Activated gamma-delta T cell treated with Interleukin-2 at 50 U/mL for 16 hours (primary cell): Measurements from ENCODE around the gene ECSIT.
A peak's percentile ranks its signal among the peaks of the same experiment; 100 is the strongest.

ENCODE experiments used
- DNase-seq: peaks from one replicate; pipeline ENCODE4 v3.0.0-alpha.2; 2020

The ECSIT gene

DNA sequence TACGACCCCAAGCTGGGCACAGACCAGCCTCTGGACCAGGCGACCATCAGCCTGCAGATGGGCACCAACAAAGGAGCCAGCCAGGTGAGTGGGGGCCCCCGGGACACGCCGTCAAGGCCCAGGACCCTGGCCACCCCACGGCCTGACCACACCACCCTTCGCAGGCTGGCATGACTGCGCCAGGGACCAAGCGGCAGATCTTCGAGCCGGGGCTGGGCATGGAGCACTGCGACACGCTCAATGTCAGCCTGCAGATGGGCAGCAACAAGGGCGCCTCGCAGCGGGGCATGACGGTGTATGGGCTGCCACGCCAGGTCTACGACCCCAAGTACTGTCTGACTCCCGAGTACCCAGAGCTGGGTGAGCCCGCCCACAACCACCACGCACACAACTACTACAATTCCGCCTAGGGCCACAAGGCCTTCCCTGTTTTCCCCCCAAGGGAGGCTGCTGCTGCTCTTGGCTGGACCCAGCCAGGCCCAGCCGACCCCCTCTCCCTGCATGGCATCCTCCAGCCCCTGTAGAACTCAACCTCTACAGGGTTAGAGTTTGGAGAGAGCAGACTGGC, 20.5 kb upstream of the ECSIT start:
- no peak for DNase-seq

- no peak for DNase-seq
These were observed 19.2 kb upstream of the ECSIT start for GRCh38 chr19:11547929-11548700.

GRCh38 chr19:11541238-11541637, 12.3 kb upstream of the ECSIT start:
- DNase-seq: no peak

DNA sequence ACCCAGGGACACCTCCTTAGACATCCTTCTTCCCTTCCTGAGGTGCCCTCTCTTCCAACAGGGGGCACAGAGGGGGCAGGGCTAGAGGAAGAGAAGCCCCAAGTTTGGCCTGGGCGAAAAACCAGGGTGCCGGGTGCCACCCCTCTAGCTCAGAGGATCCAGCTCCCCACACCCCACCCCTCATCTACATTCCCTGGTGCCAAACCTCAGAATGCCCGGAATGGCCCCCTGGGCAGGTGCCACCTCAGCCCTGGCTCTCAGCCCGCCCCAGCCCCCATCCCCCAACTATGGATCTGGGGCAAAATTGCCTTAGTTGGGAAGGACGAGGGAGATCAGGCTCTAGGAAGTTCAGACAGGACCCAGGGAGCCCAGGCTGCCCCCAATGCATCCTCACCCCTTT, 11.7 kb upstream of the ECSIT start:
- DNase-seq: no peak

GRCh38 chr19:11539495-11540365, 10.8 kb upstream of the ECSIT start:
- DNase-seq: no peak

- no peak for DNase-seq
These were observed 9.5 kb upstream of the ECSIT start, which contains the start of gene CNN1 for GRCh38 chr19:11538232-11539036. TSS of gene CNN1 (plus strand) at chr19:11538851. CDS start at chr19:11538928, 77 bp downstream.

DNA sequence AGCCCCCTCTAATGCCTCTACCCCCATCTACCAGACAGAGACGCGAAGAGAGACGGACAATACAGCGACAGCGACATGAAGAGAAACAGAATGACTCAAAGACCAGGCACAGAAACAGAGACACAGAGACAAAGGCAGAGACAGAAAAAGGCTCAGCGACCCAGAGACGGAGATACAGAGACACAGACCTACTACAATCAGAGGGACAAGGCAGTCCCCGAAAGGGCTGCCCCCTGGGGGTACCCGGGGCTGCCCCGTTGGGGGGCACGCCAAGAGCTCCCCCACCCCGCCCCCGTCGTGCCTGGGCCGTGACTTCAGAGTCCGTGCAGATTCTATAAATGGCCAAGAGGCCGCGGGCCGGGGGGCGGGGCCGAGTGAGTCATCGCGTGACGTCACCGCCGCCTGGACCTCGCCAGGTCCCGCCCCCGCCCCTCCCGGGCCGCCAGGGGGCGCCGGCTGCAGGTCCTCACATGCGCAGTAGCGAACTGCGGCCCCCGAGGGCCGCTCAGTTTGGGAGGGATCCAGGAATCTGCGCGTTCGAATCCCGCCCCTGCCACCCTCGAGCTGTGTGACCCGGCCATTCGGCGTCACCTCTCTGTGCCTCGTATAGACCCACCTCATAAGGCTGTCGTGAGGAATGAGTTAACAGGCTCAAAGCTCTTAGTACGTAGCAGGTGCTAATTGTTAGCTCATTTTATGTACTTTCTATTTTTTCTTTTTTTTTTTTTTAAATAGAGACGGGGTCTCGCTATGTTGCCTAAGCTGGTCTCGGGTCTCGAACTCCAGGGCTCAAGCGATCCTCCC, 7.1 kb upstream of the ECSIT start:
- peak; percentile 78 for DNase-seq

DNA sequence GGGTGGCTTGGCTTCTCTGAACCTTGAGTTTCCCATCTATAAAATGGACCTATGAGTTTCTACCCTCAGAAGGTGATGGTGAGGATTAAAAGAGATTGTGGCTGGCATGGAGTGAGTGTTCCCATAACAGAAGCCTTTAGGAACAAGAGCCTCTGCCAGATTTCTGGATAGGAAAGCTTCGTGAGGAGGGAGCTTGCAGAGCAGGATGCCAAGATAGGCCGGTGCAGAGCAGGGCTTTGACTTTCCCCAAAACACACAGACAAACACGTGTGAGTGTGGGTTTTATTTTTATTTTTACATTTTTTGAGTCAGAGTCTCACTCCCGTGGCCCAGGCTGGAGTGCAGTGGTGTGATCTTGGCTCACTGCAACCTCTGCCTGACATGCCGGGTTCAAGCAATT, 6.0 kb upstream of the ECSIT start:
- no peak for DNase-seq

DNA sequence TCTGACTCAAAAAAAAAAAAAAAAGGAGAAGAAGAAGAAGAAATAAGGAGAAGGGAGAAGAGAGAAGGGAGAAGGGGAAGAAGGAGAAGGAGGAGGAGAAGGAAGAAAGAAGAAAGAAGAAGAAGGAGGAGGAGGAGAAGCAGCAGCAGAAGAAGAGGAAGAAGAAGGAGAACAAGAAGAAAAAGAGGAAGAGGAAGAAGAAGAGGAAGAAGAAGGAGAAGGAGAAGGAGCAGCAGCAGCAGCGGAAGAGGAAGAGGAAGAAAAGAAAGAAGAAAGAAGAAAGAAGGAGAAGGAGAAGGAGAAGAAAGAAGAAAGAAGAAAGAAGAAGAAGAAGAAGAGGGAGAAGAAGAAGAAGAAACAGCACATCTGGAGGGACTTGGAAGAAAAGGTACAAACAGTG, 5.6 kb upstream of the ECSIT start:
- DNase-seq: no peak

DNA sequence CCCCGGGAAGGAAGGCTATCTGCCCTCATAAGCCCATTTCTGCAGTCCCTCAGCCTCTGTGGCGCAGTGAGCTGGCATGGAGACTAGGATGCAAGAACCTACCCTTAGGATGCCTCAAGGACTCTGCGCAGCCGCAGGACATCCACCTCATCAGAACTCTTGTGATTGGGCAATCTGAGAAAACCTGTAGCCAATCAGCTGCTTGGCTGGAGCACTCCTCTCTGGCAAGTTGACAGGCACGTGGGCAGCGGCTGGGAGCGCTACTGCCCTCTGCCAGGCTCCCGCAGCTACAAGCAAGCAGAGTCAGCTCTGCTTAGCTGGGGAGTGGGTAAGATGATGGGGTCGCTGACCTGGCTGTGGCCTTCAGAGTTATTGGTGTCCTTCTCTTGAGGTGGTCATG, 1.5 kb upstream of the ECSIT start:
- DNase-seq: no peak

DNA sequence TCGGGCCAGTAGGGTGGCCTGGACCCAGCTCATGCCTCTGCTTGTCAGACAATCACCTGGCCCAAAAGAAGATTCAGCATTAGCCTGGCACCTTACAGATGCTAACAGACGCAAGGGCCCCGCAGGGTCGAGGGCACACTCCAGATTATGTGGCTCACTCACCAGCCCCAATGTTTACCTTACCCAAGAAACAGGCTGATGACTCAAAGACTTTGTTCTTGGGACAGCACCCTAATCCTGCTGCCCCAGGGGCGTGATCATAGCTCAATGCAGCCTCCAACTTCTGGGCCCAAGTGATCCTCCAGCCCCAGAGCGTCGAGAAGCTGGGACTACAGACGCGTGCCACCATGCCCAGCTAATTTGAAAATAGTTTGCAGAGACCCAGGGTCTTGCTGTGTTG, 9.8 kb downstream of the ECSIT start:
- DNase-seq: no peak

DNA sequence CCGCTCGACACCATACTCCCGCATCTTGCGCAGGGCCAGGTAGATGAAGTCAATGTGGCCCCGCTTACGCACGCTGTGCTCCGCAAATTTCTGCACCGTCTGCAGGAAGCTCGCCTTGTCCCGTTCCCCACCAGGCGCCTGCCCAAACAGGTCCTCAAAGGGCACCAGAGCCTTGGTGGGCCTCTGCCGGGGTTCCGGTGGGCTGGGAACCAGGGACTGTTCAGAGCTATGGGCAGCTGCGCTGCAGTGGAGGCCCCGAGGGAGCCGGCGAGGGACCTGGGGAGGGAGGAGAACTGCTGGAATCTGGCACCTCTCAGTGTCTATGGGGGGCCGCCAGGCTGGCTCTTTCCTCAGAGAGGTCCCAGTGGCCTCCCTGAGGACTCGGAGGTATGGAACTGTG, 15.0 kb downstream of the ECSIT start:
- DNase-seq: no peak

- no peak for DNase-seq
These were observed 18.5 kb downstream of the ECSIT start for GRCh38 chr19:11510444-11510843.

- no peak for DNase-seq
These were observed 21.4 kb downstream of the ECSIT start for GRCh38 chr19:11507370-11508078.

- DNase-seq: no peak
These were observed 22.0 kb downstream of the ECSIT start for GRCh38 chr19:11506967-11507366.

DNA sequence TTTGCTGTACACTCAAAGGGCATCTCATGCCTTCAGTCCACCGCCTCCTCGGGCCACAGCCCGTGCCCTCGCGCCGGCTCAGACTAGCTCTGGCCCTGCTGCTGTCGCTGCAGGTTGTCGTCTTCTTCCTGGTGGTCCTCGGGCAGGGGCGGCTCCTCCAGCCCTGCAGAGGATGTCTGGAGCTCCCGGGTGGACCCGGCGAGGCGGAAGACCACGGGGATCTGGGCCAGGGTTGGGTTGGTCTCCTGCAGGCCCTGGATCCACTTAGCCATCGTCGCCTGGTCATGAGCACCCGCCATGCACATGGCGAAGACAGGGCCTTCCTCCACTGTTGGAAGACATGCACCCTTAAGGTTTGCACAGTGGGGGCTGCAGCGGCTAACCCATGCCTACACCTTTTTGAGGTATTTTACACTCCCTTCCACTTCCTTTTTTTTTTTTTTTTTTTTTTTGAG, 22.8 kb downstream of the ECSIT start:
- DNase-seq: no peak

GRCh38 chr19:11505504-11506100, 23.3 kb downstream of the ECSIT start, which contains the start of gene ZNF653:
TSS of gene ZNF653 (minus strand) at chr19:11505839. CDS start at chr19:11505786, 53 bp downstream.
- peak; percentile 95 for DNase-seq

DNA sequence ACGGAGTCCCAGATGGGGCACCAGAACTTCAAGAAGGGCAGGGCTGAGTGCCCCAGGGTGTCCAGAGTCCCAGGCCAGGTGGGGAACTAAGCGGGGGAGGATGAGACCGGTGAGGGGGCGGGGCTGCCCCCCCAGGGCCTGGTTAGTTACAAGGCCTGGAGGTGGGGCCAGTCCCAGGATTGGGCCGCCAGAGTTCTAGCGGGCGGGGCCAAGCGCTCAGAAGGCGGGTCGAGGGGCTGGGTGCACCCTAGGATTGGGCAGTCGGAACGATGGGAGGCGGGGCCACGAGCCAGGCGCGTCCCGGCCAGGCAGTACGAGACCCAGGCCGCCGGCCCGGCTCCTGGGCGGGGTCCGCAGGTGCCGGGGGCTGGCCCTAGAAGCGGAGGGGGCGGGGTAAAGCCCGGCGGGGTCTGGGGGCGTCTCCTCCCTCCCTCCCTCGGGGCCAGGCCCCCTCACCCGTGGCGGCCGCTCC, 23.9 kb downstream of the ECSIT start:
- DNase-seq: peak; percentile 95

- no peak for DNase-seq
These were observed 24.4 kb downstream of the ECSIT start for GRCh38 chr19:11504502-11505031.

DNA sequence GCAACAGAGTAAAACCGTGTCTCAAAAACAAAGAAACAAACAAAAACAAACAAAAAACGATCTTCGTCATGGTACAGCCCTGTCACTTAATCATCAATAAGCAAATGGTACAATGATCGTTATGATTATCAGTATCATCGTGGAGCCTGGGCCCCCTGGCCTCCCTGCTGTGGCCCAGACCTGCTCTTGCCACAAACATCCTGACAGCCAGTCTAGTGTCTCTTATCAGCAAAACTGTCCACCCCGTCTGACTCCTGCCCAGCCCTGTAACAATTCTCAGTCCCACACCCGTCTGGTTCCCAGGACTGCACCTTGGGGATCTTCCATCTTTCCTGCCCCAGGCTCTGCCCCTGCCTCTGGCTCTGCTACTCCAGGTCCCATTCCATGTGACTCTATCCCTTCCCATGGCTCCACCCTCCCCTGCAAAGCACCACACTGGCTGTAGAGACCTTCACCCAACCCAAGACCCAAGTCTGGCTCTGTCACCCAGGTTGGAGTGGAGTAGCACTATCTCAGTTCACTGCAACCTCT, 29.0 kb downstream of the ECSIT start:
- no peak for DNase-seq
